ENCODE measurements around the gene ENAH.

ENAH gene

DNA sequence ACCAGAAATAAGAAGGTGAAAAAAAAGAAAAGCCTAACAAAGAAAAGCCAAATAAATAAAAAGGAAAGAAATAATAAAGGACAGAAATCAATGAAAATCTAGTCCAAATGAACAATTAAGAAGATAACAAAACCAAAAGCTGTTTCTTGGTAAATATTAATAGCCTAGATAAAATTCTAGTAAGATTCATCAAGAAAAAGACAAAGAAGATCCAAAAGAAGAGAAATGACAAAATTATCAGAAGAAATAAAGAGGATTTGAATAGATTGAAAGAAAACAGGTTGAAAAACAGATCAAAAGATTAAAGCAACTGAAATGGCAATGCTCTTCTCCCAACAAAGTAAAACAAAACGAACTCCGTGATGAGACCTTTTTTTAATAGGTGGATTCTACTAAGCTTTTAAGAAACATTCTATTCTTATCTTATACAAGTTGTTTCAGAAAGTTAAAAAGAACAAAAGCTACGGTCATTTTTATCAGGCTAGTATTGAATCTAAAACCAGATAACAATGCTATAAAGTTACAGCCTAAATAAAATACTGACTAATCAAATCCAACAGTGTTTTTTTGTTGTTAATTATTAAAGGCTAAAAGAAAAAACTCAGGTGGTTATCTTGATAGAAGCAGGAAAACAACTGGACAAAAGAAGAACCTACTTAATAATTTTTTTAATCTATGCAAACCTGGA is 50.9 kb downstream of the ENAH start:
- no peak for DNase-seq

GRCh38 chr1:225598847-225599246 is 54.1 kb downstream of the ENAH start:
- no peak for DNase-seq

GRCh38 chr1:225597926-225598575 is 54.9 kb downstream of the ENAH start:
- DNase-seq, result no peak

DNA sequence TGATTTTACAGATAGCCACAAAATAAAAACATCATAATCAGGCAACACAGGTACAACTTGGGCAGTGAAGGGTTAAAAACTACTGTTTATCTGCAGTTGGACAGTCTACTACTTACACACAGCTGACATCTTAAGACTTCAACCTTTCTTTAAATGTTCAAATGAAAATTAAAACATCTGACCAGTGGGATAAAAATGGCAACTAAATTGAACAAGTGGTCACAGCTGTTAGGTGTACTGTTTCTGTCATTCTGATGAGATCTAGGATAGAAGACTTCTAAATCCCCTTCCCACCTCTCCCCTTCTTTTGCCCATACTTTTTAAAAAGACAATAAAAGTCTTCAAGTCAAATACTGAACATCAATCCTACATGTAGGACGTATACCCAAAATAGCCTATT is 56.2 kb downstream of the ENAH start:
- DNase-seq, result no peak

- no peak for DNase-seq
These were observed 56.9 kb downstream of the ENAH start for GRCh38 chr1:225595974-225596551.

DNA sequence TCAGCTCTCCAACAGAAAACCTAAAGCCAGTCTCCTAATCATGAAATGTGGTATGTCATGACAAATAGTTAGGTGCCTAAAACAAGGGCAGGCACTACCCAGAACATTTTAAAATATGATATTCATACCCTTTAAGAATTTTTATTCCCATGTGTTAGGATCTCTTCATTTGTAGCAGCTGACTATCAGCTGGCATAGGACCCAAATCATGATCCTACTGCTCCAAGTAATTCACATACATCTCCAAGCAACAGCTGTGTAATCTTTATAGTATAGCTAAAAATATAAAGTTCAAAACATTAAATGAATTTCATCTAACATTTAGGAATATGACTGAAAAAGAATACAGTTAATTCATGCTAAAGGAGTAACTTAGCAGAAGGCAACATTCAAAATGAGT is 57.5 kb downstream of the ENAH start:
- DNase-seq, result no peak

DNA sequence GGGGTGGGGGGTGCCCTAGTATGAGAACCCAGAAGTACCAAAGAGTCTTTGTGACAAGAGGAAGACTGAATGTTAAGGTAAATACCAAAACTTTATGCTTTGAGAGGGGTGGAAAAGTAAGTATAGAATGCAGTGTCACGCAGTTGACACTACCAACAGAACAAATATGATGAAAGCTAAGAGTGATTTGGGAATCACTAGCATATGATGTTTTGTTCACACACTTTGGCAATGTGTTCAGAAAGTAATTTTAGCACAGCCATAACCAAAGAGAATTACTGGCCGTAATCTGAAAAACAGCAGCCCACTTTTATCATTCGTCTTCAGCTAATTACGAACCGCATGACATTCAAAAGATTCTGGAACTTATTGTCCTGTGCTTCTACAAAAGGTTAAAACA is 59.5 kb downstream of the ENAH start:
- DNase-seq, result no peak

GRCh38 chr1:225592362-225593025 is 60.4 kb downstream of the ENAH start:
- no peak for DNase-seq

DNA sequence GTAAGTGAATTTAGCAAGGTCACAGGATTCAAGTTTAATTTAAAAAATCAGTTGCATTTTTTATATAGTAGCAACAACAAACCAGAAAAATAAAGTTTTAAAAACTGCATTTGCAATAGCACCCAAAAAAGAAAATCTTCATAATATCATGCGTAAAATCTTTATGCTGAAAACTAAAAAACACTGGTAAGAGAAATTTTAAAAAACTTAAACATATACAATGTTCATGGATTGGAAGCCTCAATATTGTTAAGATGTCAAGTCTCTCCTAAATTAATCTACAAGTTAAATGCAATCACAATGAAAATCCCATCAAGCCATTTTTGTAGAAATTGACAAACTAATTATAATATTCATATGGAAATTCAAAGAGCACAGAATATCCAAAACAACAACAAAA is 65.6 kb downstream of the ENAH start:
- no peak for DNase-seq

GRCh38 chr1:225581186-225581585 is 71.7 kb downstream of the ENAH start:
- DNase-seq, result no peak

DNA sequence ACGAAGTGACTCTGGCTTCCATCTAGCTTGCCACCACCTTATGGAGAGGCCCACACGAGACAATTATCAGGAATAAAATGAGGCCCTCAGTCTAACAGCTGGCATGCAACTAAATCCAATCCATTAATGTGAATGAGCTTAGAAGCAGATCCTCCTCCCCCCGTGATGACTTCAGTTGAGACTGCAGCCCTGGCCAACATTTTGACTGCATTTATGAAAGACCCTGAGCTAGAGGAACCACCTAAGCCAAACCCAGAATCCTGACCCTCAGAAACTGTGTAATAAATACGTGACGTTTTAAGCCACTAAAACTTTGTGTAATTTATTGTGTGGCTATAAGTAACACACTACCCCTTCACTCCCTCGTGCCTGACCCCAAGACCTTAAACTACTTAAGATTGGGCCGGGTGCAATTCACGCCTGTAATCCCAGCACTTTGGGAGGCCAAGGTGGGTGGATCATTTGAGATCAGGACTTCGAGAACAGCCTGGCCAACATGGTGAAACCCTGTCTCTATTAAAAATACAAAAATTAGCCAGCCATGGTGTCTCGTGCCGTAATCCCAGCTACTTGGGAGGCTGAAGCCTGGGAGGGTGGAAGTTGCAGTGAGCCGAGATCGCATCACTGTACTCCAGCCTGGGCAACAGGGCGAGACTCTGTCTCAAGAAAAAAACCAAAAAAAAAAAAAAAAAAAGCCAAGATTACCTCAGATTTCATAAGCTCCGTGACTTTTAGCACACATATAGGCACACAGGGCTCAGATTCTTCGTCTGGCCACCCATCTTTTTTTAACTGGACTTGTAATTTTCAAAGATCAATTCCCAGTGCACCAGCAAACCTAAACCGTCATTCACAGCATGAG is 72.5 kb downstream of the ENAH start:
- DNase-seq, result no peak

GRCh38 chr1:225578251-225578977 is 74.5 kb downstream of the ENAH start:
- DNase-seq, result no peak

DNA sequence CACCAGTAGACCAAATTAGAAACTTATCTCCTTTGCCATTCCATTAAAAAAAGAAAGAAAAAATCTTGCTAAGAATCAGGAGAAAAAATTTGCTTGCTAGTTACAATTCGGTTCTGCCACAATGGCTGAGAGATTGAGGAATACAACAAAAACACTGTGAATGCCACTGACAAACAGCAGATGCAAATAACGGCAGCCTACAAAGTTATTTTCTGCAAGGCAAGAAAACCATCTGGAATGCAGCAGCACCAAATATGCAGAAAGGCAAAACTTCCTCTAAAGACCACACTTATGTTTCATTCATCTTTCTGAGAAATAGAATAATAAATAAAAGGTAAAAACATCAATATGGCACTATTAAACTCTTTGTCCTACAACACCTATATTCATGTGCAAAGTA is 75.7 kb downstream of the ENAH start:
- no peak for DNase-seq

DNA sequence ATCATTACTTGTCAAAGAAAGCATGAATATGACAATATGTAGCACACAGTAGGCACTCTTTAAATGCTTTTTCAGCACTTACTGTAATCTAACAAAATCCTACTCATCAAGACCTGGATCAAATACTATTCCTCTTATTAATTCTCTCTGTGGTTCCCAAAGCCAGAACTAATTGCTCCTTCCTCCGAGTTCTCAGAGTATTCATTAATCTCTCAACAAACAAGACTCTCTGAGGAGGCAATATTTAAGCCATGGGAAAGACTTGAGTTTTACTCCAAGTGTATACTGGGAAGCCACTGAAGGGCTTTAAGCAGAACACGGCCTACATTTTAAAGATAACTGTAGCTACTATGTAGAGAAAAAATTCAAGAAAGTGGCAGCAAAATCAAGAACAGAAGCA is 79.7 kb downstream of the ENAH start:
- DNase-seq, result no peak

GRCh38 chr1:225572422-225572821 is 80.5 kb downstream of the ENAH start:
- no peak for DNase-seq

GRCh38 chr1:225567789-225568188 is 85.1 kb downstream of the ENAH start:
- DNase-seq, result no peak

GRCh38 chr1:225565847-225566246 is 87.1 kb downstream of the ENAH start:
- DNase-seq, result no peak

- DNase-seq, result no peak
These were observed 91.2 kb downstream of the ENAH start for GRCh38 chr1:225561675-225562074.

- DNase-seq, result no peak
These were observed 93.0 kb downstream of the ENAH start for GRCh38 chr1:225559902-225560301.

DNA sequence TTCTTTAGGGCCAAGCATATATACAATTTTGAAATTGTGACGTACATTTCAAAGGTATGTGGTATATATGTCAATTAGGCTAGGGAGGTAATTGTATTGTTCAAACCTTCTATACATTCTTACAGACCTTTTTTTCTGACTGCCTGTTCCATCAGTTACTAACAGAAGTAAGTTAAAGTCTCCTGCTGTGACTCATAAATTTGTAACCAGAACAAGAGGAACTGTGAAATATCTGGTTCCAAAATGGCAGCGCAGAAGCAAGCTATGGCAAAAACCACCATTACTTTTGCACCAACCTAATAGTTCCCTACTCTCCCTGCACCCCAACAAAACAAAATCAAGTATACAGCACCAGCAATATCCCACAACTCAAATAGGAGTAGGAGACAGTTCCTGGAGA is 93.6 kb downstream of the ENAH start:
- no peak for DNase-seq

- DNase-seq, result no peak
These were observed 96.2 kb downstream of the ENAH start for GRCh38 chr1:225556694-225557093.

- no peak for DNase-seq
These were observed 97.1 kb downstream of the ENAH start for GRCh38 chr1:225555821-225556220.

Measured in stimulated activated CD8-positive, alpha-beta memory T cell treated with anti-CD3 and anti-CD28 coated beads, Interleukin-4, amount 100 ng/mL, for 48 hours (primary cell).